SU-DHL-6 (cell line): Measurements from ENCODE around the gene NAV2.

Experiments used
- H2AFZ ChIP-seq: fragments of 200-600 bp; sonication (generic); 2 replicates; pipeline ENCODE4 v1.6.1; 2014; ENCODE audit warnings: low read depth, mild to moderate bottlenecking, moderate library complexity, mixed read lengths, antibody characterized with exemption, low read length; ENCODE audit not compliant: severe bottlenecking
- H3F3A ChIP-seq: fragments of 200-600 bp; shearing (Covaris generic); 2 replicates; pipeline ENCODE4 v1.6.0; 2016; ENCODE audit warnings: antibody characterized with exemption, mild to moderate bottlenecking; ENCODE audit not compliant: insufficient read depth
- H3K27ac ChIP-seq: fragments of 200-600 bp; sonication (generic); 2 replicates; pipeline ENCODE4 v1.5.1; 2016; ENCODE audit warnings: low read depth, mild to moderate bottlenecking, low read length, moderate library complexity, mixed read lengths
- H3K27me3 ChIP-seq: fragments of 200-600 bp; sonication (generic), shearing (Covaris generic); 2 replicates; pipeline ENCODE4 v1.6.0; 2014; ENCODE audit warnings: mild to moderate bottlenecking, low read length
- H3K36me3 ChIP-seq: fragments of 200-600 bp; sonication (generic); 2 replicates; pipeline ENCODE4 v1.6.1; 2014; ENCODE audit warnings: mild to moderate bottlenecking, low read length, mixed read lengths
- H3K4me2 ChIP-seq: fragments of 300-600, 200-600 bp; shearing (Covaris generic), sonication (generic); 2 replicates; pipeline ENCODE4 v1.6.0; 2014; ENCODE audit warnings: low read length, low read depth, mild to moderate bottlenecking; ENCODE audit not compliant: poor library complexity, severe bottlenecking
- H3K4me3 ChIP-seq: fragments of 200-600 bp; sonication (generic); 2 replicates; pipeline ENCODE4 v1.5.1; 2014; ENCODE audit warnings: antibody characterized with exemption, low read length, mild to moderate bottlenecking, mixed read lengths; ENCODE audit not compliant: insufficient read depth, poor library complexity, severe bottlenecking
- H3K79me2 ChIP-seq: fragments of 200-600 bp; sonication (generic); 2 replicates; pipeline ENCODE4 v1.6.1; 2014; ENCODE audit warnings: mild to moderate bottlenecking, low read length, moderate library complexity; ENCODE audit not compliant: insufficient read depth
- H3K9ac ChIP-seq: fragments of 200-600 bp; sonication (generic); 2 replicates; pipeline ENCODE4 v1.7.0; 2014; ENCODE audit warnings: mild to moderate bottlenecking, low read length
- H3K9me2 ChIP-seq: fragments of 200-600 bp; sonication (generic); replicated peaks from 2 replicates; pipeline ENCODE4 v1.6.1; 2014; ENCODE audit warnings: low read length; ENCODE audit not compliant: insufficient read depth
- H3K9me3 ChIP-seq: fragments of 200-600 bp; sonication (generic); 2 replicates; pipeline ENCODE4 v1.6.1; 2014; ENCODE audit warnings: low read length, mixed read lengths; ENCODE audit not compliant: insufficient read depth
- H4K20me1 ChIP-seq: fragments of 200-600 bp; sonication (generic); 2 replicates; pipeline ENCODE4 v1.6.1; 2014; ENCODE audit warnings: low read depth, mild to moderate bottlenecking, antibody characterized with exemption, low read length, moderate library complexity, mixed read lengths
- EZH2phosphoT487 ChIP-seq: fragments of 200-600 bp; sonication (generic), shearing (Covaris generic); conservative IDR thresholded peaks from 2 replicates; pipeline ENCODE4 v1.6.1; 2018; ENCODE audit warnings: mild to moderate bottlenecking, antibody characterized with exemption, low read length, moderate library complexity, mixed read lengths
- TF ChIP-seq, protein P1 (sequence below): fragments of 200-600 bp; sonication (generic); IDR thresholded peaks from one replicate; pipeline ENCODE4 v1.5.1; 2017; ENCODE audit warnings: antibody characterized with exemption, mild to moderate bottlenecking, low read length, moderate library complexity; ENCODE audit not compliant: insufficient read depth, poor library complexity, severe bottlenecking

The NAV2 gene

DNA sequence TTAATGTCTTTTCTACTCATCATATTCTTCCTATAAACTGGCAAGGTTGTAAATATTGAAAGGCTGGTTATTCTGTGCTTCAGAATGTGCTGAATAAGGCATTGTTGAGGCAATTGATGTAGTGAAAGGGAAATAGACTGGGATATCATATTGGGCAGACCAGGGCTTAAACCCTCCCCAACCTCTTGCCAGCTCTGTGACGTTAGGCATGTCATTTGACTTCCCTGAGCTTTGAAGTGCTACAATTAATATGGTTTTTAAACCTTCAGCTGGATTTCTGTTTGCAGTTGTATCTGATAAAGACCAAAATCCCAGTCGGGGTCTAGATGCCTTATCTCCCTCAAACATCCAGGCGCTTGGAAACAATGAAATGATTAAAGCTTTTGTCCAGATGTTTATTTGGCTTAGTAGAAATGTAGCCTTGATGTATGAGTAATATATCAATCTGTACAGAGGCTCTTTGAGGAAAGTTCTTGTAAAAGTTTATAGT is 239.5 kb downstream of the NAV2 start:
- H3K9me3 ChIP-seq = no peaks in the 10 kb centered on the region
- no peaks in the 10 kb centered on the region for H3F3A ChIP-seq
- H3K4me3 ChIP-seq = no peak overlapping the region
- H3K36me3 ChIP-seq = no peaks in the 10 kb centered on the region
- H3K9ac ChIP-seq = no peak overlapping the region
- no peak overlapping the region for H3K27ac ChIP-seq
- peak overlapping the region; percentile 31 for H3K4me2 ChIP-seq
- no peaks in the 10 kb centered on the region for H3K9me2 ChIP-seq
- H3K27me3 ChIP-seq = no peaks in the 10 kb centered on the region
- no peaks in the 10 kb centered on the region for H3K79me2 ChIP-seq
- no peak for TF ChIP-seq EZH2phosphoT487
- TF ChIP-seq, protein P1, sequence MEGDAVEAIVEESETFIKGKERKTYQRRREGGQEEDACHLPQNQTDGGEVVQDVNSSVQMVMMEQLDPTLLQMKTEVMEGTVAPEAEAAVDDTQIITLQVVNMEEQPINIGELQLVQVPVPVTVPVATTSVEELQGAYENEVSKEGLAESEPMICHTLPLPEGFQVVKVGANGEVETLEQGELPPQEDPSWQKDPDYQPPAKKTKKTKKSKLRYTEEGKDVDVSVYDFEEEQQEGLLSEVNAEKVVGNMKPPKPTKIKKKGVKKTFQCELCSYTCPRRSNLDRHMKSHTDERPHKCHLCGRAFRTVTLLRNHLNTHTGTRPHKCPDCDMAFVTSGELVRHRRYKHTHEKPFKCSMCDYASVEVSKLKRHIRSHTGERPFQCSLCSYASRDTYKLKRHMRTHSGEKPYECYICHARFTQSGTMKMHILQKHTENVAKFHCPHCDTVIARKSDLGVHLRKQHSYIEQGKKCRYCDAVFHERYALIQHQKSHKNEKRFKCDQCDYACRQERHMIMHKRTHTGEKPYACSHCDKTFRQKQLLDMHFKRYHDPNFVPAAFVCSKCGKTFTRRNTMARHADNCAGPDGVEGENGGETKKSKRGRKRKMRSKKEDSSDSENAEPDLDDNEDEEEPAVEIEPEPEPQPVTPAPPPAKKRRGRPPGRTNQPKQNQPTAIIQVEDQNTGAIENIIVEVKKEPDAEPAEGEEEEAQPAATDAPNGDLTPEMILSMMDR = no peak
- H2AFZ ChIP-seq = no peak overlapping the region
- no peaks in the 10 kb centered on the region for H4K20me1 ChIP-seq

DNA sequence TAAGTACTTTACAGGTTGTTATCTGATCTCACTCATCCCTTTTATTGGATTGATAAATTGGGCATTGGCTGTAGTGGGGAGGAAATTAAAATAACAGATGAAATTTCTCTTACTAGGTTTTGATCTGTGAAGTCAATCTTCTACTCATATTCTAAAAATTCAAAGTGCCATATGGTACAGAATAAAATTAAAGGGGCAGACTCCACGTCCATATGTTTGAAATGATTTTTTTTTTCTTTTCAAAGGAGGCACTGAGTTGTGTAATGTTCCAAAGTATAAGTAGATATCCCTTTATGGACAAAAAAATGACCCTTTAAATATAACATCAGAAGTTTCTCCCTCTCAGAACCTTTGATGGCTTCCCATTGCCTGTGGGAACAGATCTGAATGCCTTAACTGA is 240.3 kb downstream of the NAV2 start:
- Histone ChIP-seq H3K27ac (no peak overlapping the region), H3K9me3 (no peaks in the 10 kb centered on the region), H3K4me3 (no peak overlapping the region), H2AFZ (no peak overlapping the region), H3K79me2 (no peaks in the 10 kb centered on the region), H3K9me2 (no peaks in the 10 kb centered on the region), H4K20me1 (no peaks in the 10 kb centered on the region), H3F3A (no peaks in the 10 kb centered on the region), H3K27me3 (no peaks in the 10 kb centered on the region), H3K9ac (no peak overlapping the region), H3K36me3 (no peaks in the 10 kb centered on the region), H3K4me2 (no peak overlapping the region)
- no peak for TF ChIP-seq EZH2phosphoT487
- TF ChIP-seq, protein P1 = no peak

DNA sequence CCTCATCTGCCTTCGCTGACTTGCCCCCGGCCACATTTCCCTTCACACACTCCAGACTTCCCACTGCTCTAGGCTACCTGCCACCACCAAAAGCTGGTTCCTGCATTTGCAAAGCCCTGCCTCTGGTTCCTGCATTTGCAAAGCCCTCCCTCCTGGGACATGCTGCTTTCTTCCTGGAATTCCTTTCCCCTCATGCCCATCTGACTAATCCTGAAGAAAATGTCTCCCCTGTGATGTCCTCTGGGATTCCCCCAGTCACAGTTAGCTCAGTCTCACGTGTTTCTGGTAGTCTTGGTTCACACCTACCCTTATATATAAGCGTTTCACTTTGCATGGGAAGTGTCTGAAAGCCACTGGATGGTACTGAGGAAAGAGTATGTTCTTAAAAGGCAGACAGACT is 240.7 kb downstream of the NAV2 start:
- H3K9ac ChIP-seq = no peak overlapping the region
- no peaks in the 10 kb centered on the region for H3K36me3 ChIP-seq
- no peak overlapping the region for H3K27ac ChIP-seq
- TF ChIP-seq, protein P1 = no peak
- TF ChIP-seq EZH2phosphoT487 = no peak
- no peak overlapping the region for H3K4me3 ChIP-seq
- H2AFZ ChIP-seq = no peak overlapping the region
- H3K79me2 ChIP-seq = no peaks in the 10 kb centered on the region
- no peaks in the 10 kb centered on the region for H3K9me3 ChIP-seq
- no peaks in the 10 kb centered on the region for H3K9me2 ChIP-seq
- H4K20me1 ChIP-seq = no peaks in the 10 kb centered on the region
- H3K27me3 ChIP-seq = no peaks in the 10 kb centered on the region
- H3K4me2 ChIP-seq = no peak overlapping the region
- no peaks in the 10 kb centered on the region for H3F3A ChIP-seq

DNA sequence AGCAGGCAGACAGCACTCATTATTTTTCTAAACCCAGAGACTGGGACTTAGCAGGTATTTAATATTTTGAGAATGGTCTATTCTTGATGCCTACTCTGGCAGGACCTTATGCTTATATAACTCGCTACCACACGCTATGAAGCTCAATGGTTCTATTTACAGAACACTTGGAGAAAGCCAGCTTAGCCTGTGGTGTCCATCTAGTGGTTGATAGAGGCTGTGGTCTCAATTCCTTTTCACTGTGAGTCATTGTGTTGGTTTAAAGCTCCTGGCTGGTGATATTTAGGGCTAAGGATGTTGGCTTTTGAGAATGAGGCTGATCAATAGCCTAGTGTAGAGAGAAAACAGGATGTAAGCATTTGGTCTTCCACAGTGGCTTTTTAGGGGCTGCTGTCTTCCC is 241.3 kb downstream of the NAV2 start:
- Histone ChIP-seq H3K4me3 (no peak overlapping the region), H4K20me1 (no peaks in the 10 kb centered on the region), H2AFZ (no peak overlapping the region), H3K9me2 (no peaks in the 10 kb centered on the region), H3K27me3 (no peaks in the 10 kb centered on the region), H3K79me2 (no peaks in the 10 kb centered on the region), H3K9me3 (no peaks in the 10 kb centered on the region), H3K4me2 (no peak overlapping the region), H3K36me3 (no peaks in the 10 kb centered on the region), H3F3A (no peaks in the 10 kb centered on the region), H3K27ac (no peak overlapping the region), H3K9ac (no peak overlapping the region)
- TF ChIP-seq EZH2phosphoT487 = no peak
- TF ChIP-seq, protein P1 = no peak
